Tibial nerve (tissue), 4 donors: ENCODE results near the gene ADAMTS3. TPM values are rescaled to one million over a fixed set of nuclear protein-coding genes. Genes with fewer than 3 reads are reported as not detected.

Experiments
- DNase-seq, 2 donors: peaks; one replicate each; pipeline ENCODE4 v3.0.0-alpha.2; 2019; ENCODE audit warnings: low spot score in 2 of 2
- H3K27ac ChIP-seq, 4 donors: fragments of 200-600 bp; sonication (generic) in 3 of 4; one replicate each; pipeline ENCODE4 v1.5.1; 2017 to 2019; ENCODE audit warnings: mild to moderate bottlenecking in 1 of 4
- H3K27me3 ChIP-seq, 2 donors: fragments of 200-600 bp; sonication (generic) in 1 of 2; one replicate each; pipeline versions ENCODE4 v1.5.1 to v1.6.0; 2017 to 2019
- H3K36me3 ChIP-seq, 3 donors: fragments of 200-600 bp; sonication (generic); one replicate each; pipeline ENCODE4 v1.5.1; 2018 to 2019
- H3K4me1 ChIP-seq, 4 donors: fragments of 200-600 bp; sonication (generic) in 3 of 4; one replicate each; pipeline ENCODE4 v1.5.1; 2017 to 2019
- H3K4me3 ChIP-seq, 4 donors: fragments of 200-600 bp; sonication (generic) in 3 of 4; one replicate each; pipeline ENCODE4 v1.5.1; 2017 to 2019; ENCODE audit warnings: mild to moderate bottlenecking in 1 of 4, moderate library complexity in 1 of 4
- H3K9me3 ChIP-seq, 4 donors: fragments of 200-600 bp; sonication (generic) in 3 of 4; one replicate each; pipeline ENCODE4 v1.5.1; 2017 to 2019
- EP300 ChIP-seq, 2 donors: sonication (generic); formaldehyde crosslinking; IDR thresholded peaks; one replicate each; pipeline ENCODE4 v1.6.1; 2017; ENCODE audit warnings: antibody characterized with exemption in 2 of 2, mild to moderate bottlenecking in 1 of 2
- POLR2A ChIP-seq, 2 donors: fragments of 450-650 bp; IDR thresholded peaks; one replicate each; pipeline ENCODE4 v1.6.1; 2017; ENCODE audit warnings: antibody characterized with exemption in 2 of 2, mild to moderate bottlenecking in 2 of 2, moderate library complexity in 2 of 2
- WGBS, 2 donors: methylation state at CpG; one replicate each; pipeline ENCODE4 v1.1.5; 2018; 5-methylcytosine and 5-hydroxymethylcytosine counted together
- total RNA-seq, 4 donors: library from RNA; depleted of rRNA; stranded (reverse); fragments of >200 nt; gene quantifications; one replicate each; pipeline ENCODE4 v1.1.0, GENCODE V29; 2016
- TF ChIP-seq, protein P1 (sequence below), 5 experiments: fragments of 200-600 bp in 3 of 5; fragments of 450-650 bp in 2 of 5; sonication (generic) in 3 of 5; IDR thresholded peaks; one replicate each; pipeline ENCODE4 v1.5.1; 2016 to 2019; ENCODE audit warnings: antibody characterized with exemption in 5 of 5, mild to moderate bottlenecking in 3 of 5, moderate library complexity in 2 of 5

The ADAMTS3 gene
- total RNA-seq, 4 donors from 2014 or later = 1.7 to 4.3 (median 2.4) TPM

GRCh38 chr4:72432975-72433374 lies 136.0 kb downstream of the ADAMTS3 start:
- Histone ChIP-seq H3K27me3 (no peaks in the 10 kb centered on the region), H3K27ac (no peak overlapping the region), H3K9me3 (no peaks in the 10 kb centered on the region), H3K36me3 (no peaks in the 10 kb centered on the region), H3K4me1 (no peaks in the 10 kb centered on the region), H3K4me3 (no peak overlapping the region)
- no peak for TF ChIP-seq POLR2A (IDR thresholded peaks at IDR 0.05)
- TF ChIP-seq, protein P1, sequence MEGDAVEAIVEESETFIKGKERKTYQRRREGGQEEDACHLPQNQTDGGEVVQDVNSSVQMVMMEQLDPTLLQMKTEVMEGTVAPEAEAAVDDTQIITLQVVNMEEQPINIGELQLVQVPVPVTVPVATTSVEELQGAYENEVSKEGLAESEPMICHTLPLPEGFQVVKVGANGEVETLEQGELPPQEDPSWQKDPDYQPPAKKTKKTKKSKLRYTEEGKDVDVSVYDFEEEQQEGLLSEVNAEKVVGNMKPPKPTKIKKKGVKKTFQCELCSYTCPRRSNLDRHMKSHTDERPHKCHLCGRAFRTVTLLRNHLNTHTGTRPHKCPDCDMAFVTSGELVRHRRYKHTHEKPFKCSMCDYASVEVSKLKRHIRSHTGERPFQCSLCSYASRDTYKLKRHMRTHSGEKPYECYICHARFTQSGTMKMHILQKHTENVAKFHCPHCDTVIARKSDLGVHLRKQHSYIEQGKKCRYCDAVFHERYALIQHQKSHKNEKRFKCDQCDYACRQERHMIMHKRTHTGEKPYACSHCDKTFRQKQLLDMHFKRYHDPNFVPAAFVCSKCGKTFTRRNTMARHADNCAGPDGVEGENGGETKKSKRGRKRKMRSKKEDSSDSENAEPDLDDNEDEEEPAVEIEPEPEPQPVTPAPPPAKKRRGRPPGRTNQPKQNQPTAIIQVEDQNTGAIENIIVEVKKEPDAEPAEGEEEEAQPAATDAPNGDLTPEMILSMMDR (IDR thresholded peaks at IDR 0.05) = no peak
- no peak for TF ChIP-seq EP300 (IDR thresholded peaks at IDR 0.05)
- WGBS, 2 donors = 75 to 78% methylated on average over 2 of the region's 2 CpGs
- no peak for DNase-seq

GRCh38 chr4:72432282-72432681 lies 136.7 kb downstream of the ADAMTS3 start:
- no peaks in the 10 kb centered on the region for H3K36me3 ChIP-seq
- WGBS, 2 donors = 79 to 83% methylated on average over 7 of the region's 7 CpGs
- TF ChIP-seq EP300 (IDR thresholded peaks at IDR 0.05) = no peak
- TF ChIP-seq, protein P1 (IDR thresholded peaks at IDR 0.05) = no peak
- no peak for TF ChIP-seq POLR2A (IDR thresholded peaks at IDR 0.05)
- no peak overlapping the region for H3K27ac ChIP-seq
- H3K4me3 ChIP-seq = no peak overlapping the region
- no peak for DNase-seq
- H3K9me3 ChIP-seq = no peaks in the 10 kb centered on the region
- no peaks in the 10 kb centered on the region for H3K4me1 ChIP-seq
- H3K27me3 ChIP-seq = no peaks in the 10 kb centered on the region

DNA sequence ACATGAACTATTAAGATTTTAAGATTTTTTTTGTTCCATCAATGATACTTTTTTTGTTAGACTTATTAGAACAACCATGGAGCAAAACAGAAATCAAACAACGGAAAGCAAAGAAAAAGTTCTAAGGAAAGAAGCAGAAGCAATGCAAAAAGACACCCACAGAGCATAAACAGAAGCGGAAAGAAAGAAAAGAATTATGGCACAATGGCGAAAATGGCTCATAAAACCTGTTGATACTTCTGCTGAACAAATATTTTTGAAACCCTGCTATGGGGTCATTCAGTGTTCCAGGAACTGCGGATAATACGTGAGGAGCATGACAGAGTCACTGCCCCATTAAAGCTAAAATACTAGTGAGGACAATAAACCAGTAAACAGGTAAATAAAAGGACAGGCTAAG lies 138.0 kb downstream of the ADAMTS3 start:
- Histone ChIP-seq H3K4me1 (no peaks in the 10 kb centered on the region), H3K36me3 (no peaks in the 10 kb centered on the region), H3K27me3 (no peaks in the 10 kb centered on the region), H3K4me3 (no peak overlapping the region), H3K9me3 (no peaks in the 10 kb centered on the region), H3K27ac (no peak overlapping the region)
- TF ChIP-seq EP300 (IDR thresholded peaks at IDR 0.05) = no peak
- TF ChIP-seq POLR2A (IDR thresholded peaks at IDR 0.05) = no peak
- TF ChIP-seq, protein P1 (IDR thresholded peaks at IDR 0.05) = no peak
- no peak for DNase-seq
- WGBS, 2 donors = 55 to 81% methylated on average over 5 of the region's 5 CpGs

- DNase-seq = no peak
- H3K4me3 ChIP-seq = no peak overlapping the region
- no peak for TF ChIP-seq EP300 (IDR thresholded peaks at IDR 0.05)
- TF ChIP-seq, protein P1 (IDR thresholded peaks at IDR 0.05) = no peak
- H3K27ac ChIP-seq = no peak overlapping the region
- no peaks in the 10 kb centered on the region for H3K9me3 ChIP-seq
- no peaks in the 10 kb centered on the region for H3K36me3 ChIP-seq
- no peaks in the 10 kb centered on the region for H3K4me1 ChIP-seq
- no peaks in the 10 kb centered on the region for H3K27me3 ChIP-seq
Observed at GRCh38 chr4:72430050-72430449, 139.0 kb downstream of the ADAMTS3 start.

GRCh38 chr4:72429397-72429889 lies 139.6 kb downstream of the ADAMTS3 start:
- H3K36me3 ChIP-seq = no peaks in the 10 kb centered on the region
- no peak for DNase-seq
- TF ChIP-seq, protein P1 (IDR thresholded peaks at IDR 0.05) = no peak
- TF ChIP-seq EP300 (IDR thresholded peaks at IDR 0.05) (no peak), POLR2A (IDR thresholded peaks at IDR 0.05) (no peak)
- no peak overlapping the region for H3K27ac ChIP-seq
- H3K27me3 ChIP-seq = no peaks in the 10 kb centered on the region
- no peak overlapping the region for H3K4me3 ChIP-seq
- WGBS, 2 donors = 95% methylated on average over 4 of the region's 4 CpGs
- H3K4me1 ChIP-seq = no peaks in the 10 kb centered on the region
- H3K9me3 ChIP-seq = no peaks in the 10 kb centered on the region
